Stimulated activated CD4-positive, alpha-beta T cell treated with anti-CD3 and anti-CD28 coated beads, TNF-alpha, amount 100 ng/mL, for 1 hour (primary cell): Measurements from ENCODE around the gene RARA.
"Not testable (repeated sequence)": the region's sequence is repeated elsewhere in the genome, so short reads cannot be mapped to it uniquely, and the experiment has no call there.

Experiments
- DNase-seq, 3 donors: peaks; one replicate each; pipeline ENCODE4 v3.0.0-alpha.2; 2020; ENCODE audit warnings: low read depth in 3 of 3, low spot score in 1 of 3

RARA gene

GRCh38 chr17:40356990-40357881 is 48.3 kb downstream of the RARA start:
- DNase-seq = no peak

- DNase-seq = peak; percentile 75 to 91 (median 80)
Observed at GRCh38 chr17:40358323-40359038, 49.5 kb downstream of the RARA start.

GRCh38 chr17:40360091-40360490 is 51.1 kb downstream of the RARA start:
- no peak for DNase-seq

DNA sequence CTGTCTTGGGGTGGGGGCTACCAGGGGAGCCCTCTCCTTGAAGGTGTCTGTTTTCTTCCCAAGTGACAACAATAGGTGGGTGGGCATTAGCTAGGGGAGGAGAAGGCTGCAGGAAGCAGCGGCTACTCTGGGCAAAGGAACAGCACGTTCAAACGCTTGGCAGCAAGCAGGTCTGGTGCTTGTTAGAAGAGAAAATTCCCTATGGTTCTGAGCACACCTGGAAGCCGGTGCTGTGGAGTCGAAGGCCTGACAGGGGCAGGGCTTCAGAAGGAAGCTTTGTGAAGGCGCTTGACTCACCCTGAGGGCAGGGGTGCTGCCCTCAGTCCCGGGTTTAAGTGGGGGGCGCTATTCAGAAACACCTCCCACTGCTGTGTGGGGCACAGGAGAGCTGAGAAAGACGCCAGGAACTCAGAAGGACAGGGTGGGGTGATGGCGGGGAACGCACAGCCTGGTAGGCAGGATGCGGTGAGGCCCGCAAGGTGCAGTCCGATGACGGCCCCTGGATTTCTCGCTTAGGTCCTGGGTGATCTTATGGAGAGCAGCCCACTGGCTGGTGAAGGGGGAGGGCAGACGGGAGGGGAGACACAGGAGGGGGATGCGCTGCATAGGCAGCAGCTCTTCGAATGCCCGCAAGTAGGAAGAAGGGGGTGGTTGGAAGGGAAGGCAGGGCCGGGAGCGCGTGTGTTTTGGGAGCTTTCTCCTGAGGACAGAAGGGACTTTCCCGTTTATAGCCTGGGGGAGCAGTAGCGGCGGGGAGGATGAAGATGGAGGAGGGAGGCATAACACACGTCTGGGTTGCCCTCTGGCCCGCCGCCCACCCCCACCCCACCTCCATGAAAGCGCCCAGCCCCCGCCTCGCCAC is 52.3 kb downstream of the RARA start:
- DNase-seq = no peak

GRCh38 chr17:40361925-40362695 is 53.1 kb downstream of the RARA start:
- DNase-seq = no peak

DNA sequence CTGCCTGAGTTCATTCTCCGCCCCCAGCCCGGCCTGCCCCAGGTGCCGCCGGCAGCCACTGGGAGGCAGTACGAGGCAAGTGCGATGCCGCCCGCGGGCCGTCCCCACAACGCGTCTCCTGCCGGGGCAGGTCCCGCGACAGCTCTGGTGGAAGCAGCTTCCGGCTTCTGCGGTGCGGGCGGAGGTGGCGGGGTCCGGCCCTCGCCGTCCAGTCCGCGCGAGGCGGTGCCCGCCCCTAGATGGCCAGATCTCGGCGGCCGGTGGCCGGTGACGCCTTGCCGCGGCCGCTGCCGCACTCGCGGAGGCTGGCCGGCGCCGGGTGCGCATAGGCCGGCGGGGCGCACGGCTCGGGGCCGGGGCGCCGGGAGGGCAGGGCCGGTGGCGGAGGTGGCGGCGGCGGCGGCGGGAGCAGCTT is 53.7 kb downstream of the RARA start:
- DNase-seq = peak; percentile 46 to 76 (median 50)

DNA sequence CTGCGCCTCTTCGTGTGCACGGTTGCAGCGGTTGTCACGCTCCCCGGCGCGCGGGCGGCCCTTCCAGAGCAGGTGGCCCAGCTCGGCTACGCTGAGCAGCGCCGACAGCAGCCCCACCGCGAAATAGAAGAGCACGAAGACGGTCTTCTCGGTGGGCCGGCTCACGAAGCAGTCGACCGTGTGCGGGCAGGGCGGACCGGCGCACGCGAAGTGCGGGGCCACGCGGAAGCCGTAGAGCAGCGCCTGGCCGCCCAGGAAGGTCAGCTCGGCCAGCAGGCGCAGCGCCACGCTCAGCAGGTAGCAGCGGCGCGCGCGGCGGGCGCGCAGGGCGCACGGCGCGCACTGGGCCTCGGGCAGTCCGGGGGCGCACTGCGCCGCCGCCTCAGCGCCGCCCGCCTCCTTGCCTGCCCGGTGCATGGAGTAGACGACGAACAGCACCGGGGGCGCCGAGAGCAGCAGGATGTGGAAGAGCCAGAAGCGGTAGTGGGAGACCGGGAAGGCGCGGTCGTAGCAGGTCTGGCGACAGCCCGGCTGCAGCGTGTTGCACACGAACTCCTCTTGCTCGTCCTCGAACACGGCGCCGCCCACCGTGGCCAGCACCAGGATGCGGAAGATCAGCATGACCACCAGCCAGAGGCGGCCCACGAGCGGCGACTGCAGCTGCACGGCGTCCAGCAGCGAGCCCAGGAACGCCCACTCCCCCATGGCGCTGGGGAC is 54.3 kb downstream of the RARA start:
- no peak for DNase-seq

- DNase-seq = no peak
Observed at GRCh38 chr17:40364121-40364861, 55.3 kb downstream of the RARA start, which contains the start of gene GJD3. Gene GJD3 (minus strand): TSS chr17:40364737. CDS start chr17:40363815, 922 bp downstream.

GRCh38 chr17:40364906-40365305 is 55.9 kb downstream of the RARA start:
- no peak for DNase-seq

GRCh38 chr17:40366076-40366860 is 57.3 kb downstream of the RARA start:
- DNase-seq = no peak

GRCh38 chr17:40366861-40367518 is 58.0 kb downstream of the RARA start:
- DNase-seq = no peak

- DNase-seq = not testable (repeated sequence)
Observed at GRCh38 chr17:40367728-40368127, 58.7 kb downstream of the RARA start.

GRCh38 chr17:40369923-40370322 is 60.9 kb downstream of the RARA start:
- no peak for DNase-seq

DNA sequence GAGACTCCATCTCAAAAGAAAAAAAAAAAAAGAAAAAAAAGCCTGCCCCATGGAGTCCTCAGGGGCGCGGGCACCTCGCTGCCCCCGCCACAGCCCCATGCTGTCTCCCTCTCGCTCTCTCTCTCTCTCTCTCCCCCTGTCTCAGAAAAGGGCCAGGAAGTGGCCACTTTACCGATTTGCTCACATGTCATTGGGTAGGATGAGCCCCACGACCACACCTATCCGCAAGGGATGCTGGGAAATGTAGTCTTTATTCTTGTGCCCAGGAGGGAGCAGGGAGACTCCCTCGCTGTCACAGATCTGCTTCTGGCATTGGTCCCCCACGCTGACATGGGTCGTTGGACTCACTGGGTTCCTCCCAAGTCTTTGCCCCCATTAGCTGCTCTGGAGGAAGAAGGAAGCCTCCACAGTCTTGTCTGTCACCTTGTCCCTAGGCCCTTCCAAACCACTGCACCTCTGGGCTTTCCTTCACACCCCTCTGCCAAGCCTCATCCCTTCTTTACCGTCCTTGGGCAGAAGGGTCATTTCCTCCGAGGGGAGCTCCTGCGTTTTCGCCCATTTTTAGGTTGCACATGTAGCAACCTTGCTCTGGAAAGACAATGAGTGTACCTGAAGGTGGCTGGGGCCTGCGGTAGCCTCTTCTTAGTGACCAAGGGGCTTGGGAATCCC is 62.4 kb downstream of the RARA start:
- no peak for DNase-seq

- no peak for DNase-seq
Observed at GRCh38 chr17:40372031-40372430, 63.1 kb downstream of the RARA start.

DNA sequence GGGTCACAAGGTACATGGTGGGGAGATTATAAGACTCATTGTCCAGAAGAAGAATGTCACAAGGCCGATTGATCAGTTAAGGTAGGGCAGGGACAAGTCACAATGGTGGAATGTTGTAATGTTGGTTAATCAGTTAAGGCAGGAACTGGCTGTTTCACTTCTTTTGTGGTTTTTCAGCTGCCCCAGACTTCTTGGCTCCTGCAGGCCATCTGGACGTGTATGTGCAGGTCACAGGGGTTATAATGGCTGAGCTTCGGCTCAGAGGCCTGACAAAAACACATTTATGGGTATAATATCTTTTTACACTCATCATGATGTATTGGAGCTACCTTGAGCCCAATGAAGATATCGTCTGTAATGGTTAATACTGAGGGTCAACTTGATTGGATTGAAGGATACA is 63.7 kb downstream of the RARA start:
- DNase-seq = not testable (repeated sequence)

GRCh38 chr17:40373324-40373723 is 64.3 kb downstream of the RARA start:
- no peak for DNase-seq
